DND-41 (cell line): ENCODE results near the gene MAP2K3.

Source experiments
- ATAC-seq: fragments of 200-7000 bp; cut with Tn5 transposase; 3 replicates; pipeline ENCODE4 v1.9.1; 2021; ENCODE audit warnings: low read depth; ENCODE audit not compliant: insufficient read depth
- DNase-seq: peaks from one replicate; pipeline ENCODE4 v3.0.0-alpha.2; 2020
- H2AFZ ChIP-seq: 2 replicates; pipeline ENCODE4 v1.6.0; 2012; ENCODE audit warnings: low read depth, low read length
- H3K27ac ChIP-seq: 2 replicates; pipeline ENCODE4 v1.5.1; 2012; ENCODE audit warnings: low read length, inconsistent platforms
- H3K27me3 ChIP-seq: fragments of 200-600 bp; sonication (generic); 2 replicates; pipeline ENCODE4 v1.6.0; 2012; ENCODE audit warnings: low read length, mild to moderate bottlenecking, inconsistent platforms; ENCODE audit not compliant: insufficient read depth, poor library complexity
- H3K36me3 ChIP-seq: 2 replicates; pipeline ENCODE4 v1.5.1; 2012; ENCODE audit warnings: low read length, inconsistent platforms; ENCODE audit not compliant: insufficient read depth
- H3K4me1 ChIP-seq: 2 replicates; pipeline ENCODE4 v1.5.1; 2012; ENCODE audit warnings: mild to moderate bottlenecking, low read length; ENCODE audit not compliant: insufficient read depth
- H3K4me2 ChIP-seq: 2 replicates; pipeline ENCODE4 v1.6.0; 2012; ENCODE audit warnings: mild to moderate bottlenecking, moderate library complexity, low read length, inconsistent platforms; ENCODE audit not compliant: insufficient read depth
- H3K4me3 ChIP-seq, 2 experiments: fragments of 200-600 bp in 1 of 2; shearing (Covaris generic) in 1 of 2; 2 replicates each; pipeline ENCODE4 v1.5.1; 2012 to 2016; ENCODE audit warnings: inconsistent platforms in 2 of 2, low read length in 2 of 2, mild to moderate bottlenecking in 2 of 2, low read depth in 1 of 2, moderate library complexity in 1 of 2
- H3K79me2 ChIP-seq: 2 replicates; pipeline ENCODE4 v1.6.0; 2012; ENCODE audit warnings: low read length, inconsistent platforms; ENCODE audit not compliant: insufficient read depth
- H3K9ac ChIP-seq: 2 replicates; pipeline ENCODE4 v1.6.0; 2012; ENCODE audit warnings: low read depth, mild to moderate bottlenecking, inconsistent platforms, low read length, moderate library complexity
- H3K9me3 ChIP-seq: 2 replicates; pipeline ENCODE4 v1.5.1; 2012; ENCODE audit warnings: low read length, moderate library complexity, mild to moderate bottlenecking, inconsistent platforms; ENCODE audit not compliant: insufficient read depth, severe bottlenecking
- H4K20me1 ChIP-seq: 2 replicates; pipeline ENCODE4 v1.6.0; 2012; ENCODE audit warnings: low read length; ENCODE audit not compliant: insufficient read depth
- CTCF ChIP-seq: IDR thresholded peaks from 2 replicates; pipeline ENCODE4 v1.5.1; 2012; ENCODE audit warnings: borderline replicate concordance, low read length, moderate library complexity, mild to moderate bottlenecking; ENCODE audit not compliant: poor library complexity, severe bottlenecking; ENCODE audit errors: extremely low read depth
- EZH2 ChIP-seq: IDR thresholded peaks from 3 replicates; pipeline ENCODE4 v1.6.1; 2012; ENCODE audit warnings: borderline replicate concordance, low read depth, mild to moderate bottlenecking, moderate library complexity, low read length, inconsistent platforms; ENCODE audit not compliant: severe bottlenecking

The MAP2K3 gene

GRCh38 chr17:21253646-21254441 is 30.7 kb upstream of the MAP2K3 start:
- peak overlapping the region; percentile 79 for H2AFZ ChIP-seq
- no peaks in the 10 kb centered on the region for H3K9me3 ChIP-seq
- no peaks in the 10 kb centered on the region for H3K79me2 ChIP-seq
- H3K9ac ChIP-seq: peak overlapping the region; percentile 51
- peak overlapping the region; percentile 92 for H3K4me2 ChIP-seq
- peaks cover 2% of the 10 kb centered on the region; the same call in 1 of the 2 replicates for H4K20me1 ChIP-seq
- H3K4me1 ChIP-seq: peaks cover 13% of the 10 kb centered on the region
- peaks cover 30% of the 10 kb centered on the region for H3K27me3 ChIP-seq
- peak; percentile 18; the same call in 1 of the 3 replicates for ATAC-seq
- no peak for DNase-seq
- H3K36me3 ChIP-seq: no peaks in the 10 kb centered on the region
- no peak overlapping the region for H3K27ac ChIP-seq
- peak; percentile 85 for TF ChIP-seq EZH2
- TF ChIP-seq CTCF: no peak
- peak overlapping the region; percentile 38 to 61; a peak in 3 of 4 replicates for H3K4me3 ChIP-seq

- H2AFZ ChIP-seq: peak overlapping the region; percentile 39; the same call in 1 of the 2 replicates
- H4K20me1 ChIP-seq: no peaks in the 10 kb centered on the region
- no peaks in the 10 kb centered on the region for H3K9me3 ChIP-seq
- no peak overlapping the region for H3K4me3 ChIP-seq
- ATAC-seq (no peak), DNase-seq (no peak)
- no peak overlapping the region for H3K27ac ChIP-seq
- H3K9ac ChIP-seq: no peak overlapping the region
- H3K4me2 ChIP-seq: no peak overlapping the region
- no peaks in the 10 kb centered on the region for H3K79me2 ChIP-seq
- H3K4me1 ChIP-seq: peaks cover 4% of the 10 kb centered on the region
- TF ChIP-seq EZH2: no peak
- TF ChIP-seq CTCF: no peak
- H3K36me3 ChIP-seq: no peaks in the 10 kb centered on the region
- H3K27me3 ChIP-seq: peaks cover 6% of the 10 kb centered on the region
Measured at GRCh38 chr17:21258593-21258992, 25.9 kb upstream of the MAP2K3 start.

- no peak for DNase-seq
- Histone ChIP-seq H3K4me2 (no peak overlapping the region), H3K27me3 (no peaks in the 10 kb centered on the region), H3K4me3 (no peak overlapping the region), H3K27ac (no peak overlapping the region), H3K9ac (no peak overlapping the region), H3K36me3 (no peaks in the 10 kb centered on the region), H2AFZ (no peak overlapping the region), H3K9me3 (no peaks in the 10 kb centered on the region), H4K20me1 (no peaks in the 10 kb centered on the region), H3K4me1 (no peaks in the 10 kb centered on the region), H3K79me2 (no peaks in the 10 kb centered on the region)
- ATAC-seq: no peak
- TF ChIP-seq CTCF (no peak), EZH2 (no peak)
Measured at GRCh38 chr17:21262259-21262993, 22.1 kb upstream of the MAP2K3 start.
